PC-3 (cell line): ENCODE data around the gene VPS51. TPM values are rescaled to one million over a fixed set of nuclear protein-coding genes. Genes with fewer than 3 reads are reported as not detected.
A peak's percentile ranks its signal among the peaks of the same experiment; 100 is the strongest.

Experiments
- ATAC-seq: fragments of 200-7000 bp; cut with Tn5 transposase; 2 replicates; pipeline ENCODE4 v1.9.1; 2020; ENCODE audit warnings: mild to moderate bottlenecking, moderate library complexity
- BruUV-seq: library from RNA; stranded (reverse); fragments of 400-500 nt; replicated peaks from 2 replicates; lab custom pipeline; 2021; lab: Mats Ljungman, UMichigan
- CTCF ChIA-PET: fragments of 300-600 bp; sonication (Branson Sonifier 250); formaldehyde crosslinking; loops from one replicate; lab custom pipeline; 2022; ENCODE audit warnings: antibody characterized with exemption; lab: Charles Lee
- POLR2A ChIA-PET: fragments of 300-600 bp; sonication (Branson Sonifier 250); formaldehyde crosslinking; loops from one replicate; lab custom pipeline; 2022; ENCODE audit warnings: antibody characterized with exemption; ENCODE audit not compliant: unreplicated experiment; lab: Charles Lee
- DNase-seq: peaks from one replicate; pipeline ENCODE4 v3.0.0-alpha.2; 2015
- H2AFZ ChIP-seq: fragments of 300-600 bp; sonication (generic); 2 replicates; pipeline ENCODE4 v1.6.0; 2016; ENCODE audit warnings: antibody characterized with exemption, low read length
- H3F3A ChIP-seq: fragments of 300-600 bp; sonication (generic); one replicate; pipeline ENCODE4 v1.6.0; 2017; ENCODE audit warnings: antibody characterized with exemption, low read length, control low read depth, mild to moderate bottlenecking; ENCODE audit not compliant: unreplicated experiment
- H3K27ac ChIP-seq: fragments of 300-600 bp; sonication (generic); 2 replicates; pipeline ENCODE4 v1.5.1; 2016; ENCODE audit warnings: mild to moderate bottlenecking, low read length
- H3K27me3 ChIP-seq: fragments of 300-600 bp; sonication (generic); 2 replicates; pipeline ENCODE4 v1.6.1; 2016; ENCODE audit warnings: low read length, mixed read lengths
- H3K36me3 ChIP-seq: fragments of 300-600 bp; sonication (generic); 2 replicates; pipeline ENCODE4 v1.6.1; 2016; ENCODE audit warnings: low read depth, mixed run types, low read length, mixed read lengths
- H3K4me1 ChIP-seq: fragments of 300-600 bp; sonication (generic); 2 replicates; pipeline ENCODE4 v1.5.1; 2016; ENCODE audit warnings: low read length; ENCODE audit not compliant: insufficient read depth
- H3K4me2 ChIP-seq: fragments of 300-600 bp; sonication (generic); 2 replicates; pipeline ENCODE4 v1.6.0; 2016; ENCODE audit warnings: low read length
- H3K4me3 ChIP-seq: fragments of 300-600 bp; sonication (generic); 2 replicates; pipeline ENCODE4 v1.5.1; 2016; ENCODE audit warnings: mild to moderate bottlenecking, low read length, mixed read lengths
- H3K79me2 ChIP-seq: fragments of 300-600 bp; sonication (generic); 2 replicates; pipeline ENCODE4 v1.6.1; 2017; ENCODE audit warnings: low read length, mixed read lengths
- H3K9ac ChIP-seq: fragments of 300-600 bp; sonication (generic); 2 replicates; pipeline ENCODE4 v1.6.0; 2016; ENCODE audit warnings: mild to moderate bottlenecking, low read length
- H3K9me2 ChIP-seq: fragments of 300-600 bp; sonication (generic); replicated peaks from 2 replicates; pipeline ENCODE4 v1.6.1; 2016; ENCODE audit warnings: mixed run types, low read length, mixed read lengths
- H3K9me3 ChIP-seq: fragments of 300-600 bp; sonication (generic); 2 replicates; pipeline ENCODE4 v1.6.1; 2016; ENCODE audit warnings: low read length, mixed read lengths
- H4K20me1 ChIP-seq: fragments of 300-600 bp; sonication (generic); 2 replicates; pipeline ENCODE4 v1.6.1; 2016; ENCODE audit warnings: low read length, mixed read lengths
- EZH2 ChIP-seq: fragments of 300-600 bp; sonication (generic); IDR thresholded peaks from one replicate; pipeline ENCODE4 v1.6.1; 2017; ENCODE audit warnings: antibody characterized with exemption, mild to moderate bottlenecking, low read length; ENCODE audit not compliant: unreplicated experiment
- EZH2phosphoT487 ChIP-seq: fragments of 300-600 bp; sonication (generic); IDR thresholded peaks from 2 replicates; pipeline ENCODE4 v1.6.1; 2018; ENCODE audit warnings: mild to moderate bottlenecking, antibody characterized with exemption, low read length, borderline replicate concordance
- intact Hi-C: fragments of 100-400 bp; cut with micrococcal nuclease; formaldehyde crosslinking; loops from 2 replicates; pipeline ENCODE4 v1.9.0; 2023
- total RNA-seq: library from RNA; depleted of rRNA; stranded (reverse); fragments of >200 nt; gene quantifications from 2 replicates; pipeline ENCODE4 v1.2.3, GENCODE V29; 2014
- TF ChIP-seq, protein P1 (sequence below): fragments of 300-600 bp; sonication (generic); conservative IDR thresholded peaks from 2 replicates; pipeline ENCODE4 v1.5.1; 2017; ENCODE audit warnings: antibody characterized with exemption, low read depth, mild to moderate bottlenecking, low read length

VPS51 gene
- total RNA-seq, 1 experiment from 2014 or later: 414 TPM

DNA sequence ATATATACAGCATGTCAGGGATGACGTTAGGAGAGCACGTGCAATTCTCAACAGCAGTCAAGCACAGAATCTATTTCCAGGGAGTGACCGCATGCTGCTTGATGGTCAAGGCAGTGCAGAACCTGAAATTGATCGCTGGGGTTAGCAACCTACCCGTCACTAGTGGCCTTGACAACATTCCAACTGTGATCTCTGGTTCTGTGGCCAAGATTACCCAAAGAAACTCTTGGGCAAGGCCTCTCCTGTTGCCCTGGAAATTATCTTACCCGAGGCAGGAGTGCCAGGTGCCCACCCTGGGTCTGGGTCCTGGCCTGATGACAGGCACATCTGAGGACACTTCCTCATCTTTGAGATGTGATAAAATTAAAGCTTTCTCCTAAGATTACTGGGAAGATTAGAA lies 17.8 kb downstream of the VPS51 start:
- POLR2A ChIA-PET: interaction anchor here (0.6 kb wide), 2 partner anchors 106 to 115 kb away, joined by 6 to 7 read pairs; no protein-coding TSS in a partner anchor
- TSS peak; percentile 14 for BruUV-seq
- no peak for ATAC-seq

DNA sequence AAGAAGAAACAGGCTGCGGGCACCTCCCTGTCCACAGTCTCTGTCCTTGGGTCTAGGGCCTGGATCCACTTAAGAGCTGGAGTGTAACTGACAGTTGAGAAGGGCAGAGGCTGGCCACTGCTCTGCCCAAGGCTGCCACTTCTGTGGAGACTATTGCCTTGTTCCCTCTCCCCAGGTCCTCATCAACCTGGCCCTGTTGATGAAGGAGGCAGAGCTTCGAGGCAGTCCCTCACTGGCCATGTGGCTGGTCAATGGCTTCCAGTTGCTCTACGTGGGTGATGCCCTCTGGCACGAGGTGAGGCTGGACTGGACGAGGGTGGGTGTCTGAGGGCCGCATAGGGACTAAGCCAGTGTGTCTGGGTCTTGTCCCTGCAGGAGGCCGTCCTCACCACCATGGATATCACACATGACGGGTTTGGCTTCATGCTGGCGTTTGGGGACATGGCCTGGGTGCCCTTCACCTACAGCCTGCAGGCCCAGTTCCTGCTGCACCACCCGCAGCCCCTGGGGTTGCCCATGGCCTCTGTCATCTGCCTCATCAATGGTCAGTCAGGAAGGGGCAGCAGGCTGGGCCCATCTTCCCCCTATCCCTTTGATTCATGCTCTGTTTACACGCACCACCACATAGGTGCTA lies 18.6 kb downstream of the VPS51 start:
- intact Hi-C loops: no loop called here
- TF ChIP-seq EZH2: no peak
- no peak for TF ChIP-seq EZH2phosphoT487
- TF ChIP-seq, protein P1, sequence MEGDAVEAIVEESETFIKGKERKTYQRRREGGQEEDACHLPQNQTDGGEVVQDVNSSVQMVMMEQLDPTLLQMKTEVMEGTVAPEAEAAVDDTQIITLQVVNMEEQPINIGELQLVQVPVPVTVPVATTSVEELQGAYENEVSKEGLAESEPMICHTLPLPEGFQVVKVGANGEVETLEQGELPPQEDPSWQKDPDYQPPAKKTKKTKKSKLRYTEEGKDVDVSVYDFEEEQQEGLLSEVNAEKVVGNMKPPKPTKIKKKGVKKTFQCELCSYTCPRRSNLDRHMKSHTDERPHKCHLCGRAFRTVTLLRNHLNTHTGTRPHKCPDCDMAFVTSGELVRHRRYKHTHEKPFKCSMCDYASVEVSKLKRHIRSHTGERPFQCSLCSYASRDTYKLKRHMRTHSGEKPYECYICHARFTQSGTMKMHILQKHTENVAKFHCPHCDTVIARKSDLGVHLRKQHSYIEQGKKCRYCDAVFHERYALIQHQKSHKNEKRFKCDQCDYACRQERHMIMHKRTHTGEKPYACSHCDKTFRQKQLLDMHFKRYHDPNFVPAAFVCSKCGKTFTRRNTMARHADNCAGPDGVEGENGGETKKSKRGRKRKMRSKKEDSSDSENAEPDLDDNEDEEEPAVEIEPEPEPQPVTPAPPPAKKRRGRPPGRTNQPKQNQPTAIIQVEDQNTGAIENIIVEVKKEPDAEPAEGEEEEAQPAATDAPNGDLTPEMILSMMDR: no peak
- peaks cover 21% of the 10 kb centered on the region for H3K4me1 ChIP-seq
- BruUV-seq: no TSS peak
- peaks cover 11% of the 10 kb centered on the region for H3F3A ChIP-seq
- H2AFZ ChIP-seq: no peak overlapping the region
- H3K79me2 ChIP-seq: peaks cover 24% of the 10 kb centered on the region
- ATAC-seq: no peak
- H3K36me3 ChIP-seq: peaks cover 2% of the 10 kb centered on the region; the same call in 1 of the 2 replicates
- no peak for DNase-seq
- no peak overlapping the region for H3K4me3 ChIP-seq
- CTCF ChIA-PET: no interaction called here
- no peaks in the 10 kb centered on the region for H3K9me3 ChIP-seq
- no peak overlapping the region for H3K9ac ChIP-seq
- POLR2A ChIA-PET: no interaction called here
- no peak overlapping the region for H3K4me2 ChIP-seq
- no peaks in the 10 kb centered on the region for H3K9me2 ChIP-seq
- H3K27ac ChIP-seq: no peak overlapping the region
- H3K27me3 ChIP-seq: no peaks in the 10 kb centered on the region
- no peaks in the 10 kb centered on the region for H4K20me1 ChIP-seq

More for the DNA sequence above, 17.8 kb downstream of the VPS51 start:
- TF ChIP-seq EZH2phosphoT487 (no peak), EZH2 (no peak)
- TF ChIP-seq, protein P1: no peak
- CTCF ChIA-PET: no interaction called here
- H3K27me3 ChIP-seq: no peaks in the 10 kb centered on the region
- peaks cover 23% of the 10 kb centered on the region for H3K79me2 ChIP-seq
- no peak for DNase-seq
- no peaks in the 10 kb centered on the region for H3K36me3 ChIP-seq
- no peaks in the 10 kb centered on the region for H4K20me1 ChIP-seq
- no peak overlapping the region for H3K27ac ChIP-seq
- H3K9me3 ChIP-seq: no peaks in the 10 kb centered on the region
- H3K4me3 ChIP-seq: no peak overlapping the region
- H3K4me1 ChIP-seq: peaks cover 21% of the 10 kb centered on the region
- H2AFZ ChIP-seq: no peak overlapping the region
- intact Hi-C loops: no loop called here
- H3F3A ChIP-seq: peaks cover 8% of the 10 kb centered on the region
- H3K4me2 ChIP-seq: peak overlapping the region; percentile 97; the same call in 1 of the 2 replicates
- no peak overlapping the region for H3K9ac ChIP-seq
- no peaks in the 10 kb centered on the region for H3K9me2 ChIP-seq
